GM18868 (cell line): ENCODE results near the gene RFX4.
A peak's percentile ranks its signal among the peaks of the same experiment; 100 is the strongest.

ENCODE experiments used
- ATAC-seq: cut with Tn5 transposase; IDR thresholded peaks from one replicate; pipeline ENCODE4 v1.9.1; 2021; ENCODE audit warnings: mild to moderate bottlenecking, moderate library complexity; ENCODE audit not compliant: unreplicated experiment

RFX4 gene

DNA sequence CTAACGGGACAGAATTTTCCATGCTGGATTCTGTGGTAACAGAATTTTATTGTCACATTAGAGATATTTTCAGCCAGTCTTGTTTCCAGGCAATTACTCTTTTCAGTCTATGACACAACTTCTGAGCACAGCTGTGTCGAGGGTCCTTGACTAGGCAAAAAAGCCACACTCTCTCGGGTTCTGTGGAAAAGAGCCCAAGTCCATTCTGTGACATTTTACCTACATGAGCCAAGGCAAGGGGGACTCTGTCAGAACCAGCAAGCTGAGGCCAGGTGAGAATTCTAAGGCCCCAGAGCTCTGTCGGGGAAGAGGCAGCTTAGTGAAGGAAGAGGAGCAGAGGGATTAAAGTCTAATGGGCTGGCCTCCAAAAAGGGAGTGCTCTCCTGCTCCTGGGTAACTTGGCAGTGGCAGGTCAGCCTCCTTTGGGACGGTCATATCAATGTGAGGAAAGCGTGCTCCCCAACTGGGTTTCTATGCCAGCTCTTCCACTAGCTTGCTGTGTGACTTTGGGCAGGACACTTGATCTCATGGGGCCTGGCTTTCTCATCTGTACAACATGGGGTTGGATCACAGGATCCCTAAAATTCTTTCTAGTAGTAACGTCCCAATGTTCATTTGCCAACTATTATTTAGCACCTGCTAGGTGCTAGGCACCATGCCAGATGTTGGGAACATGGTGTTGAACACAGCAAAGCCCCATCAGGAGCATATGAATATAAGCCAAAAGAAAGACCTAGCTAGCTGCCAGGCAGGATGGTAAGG lies 175.7 kb downstream of the RFX4 start:
- no peak for ATAC-seq

DNA sequence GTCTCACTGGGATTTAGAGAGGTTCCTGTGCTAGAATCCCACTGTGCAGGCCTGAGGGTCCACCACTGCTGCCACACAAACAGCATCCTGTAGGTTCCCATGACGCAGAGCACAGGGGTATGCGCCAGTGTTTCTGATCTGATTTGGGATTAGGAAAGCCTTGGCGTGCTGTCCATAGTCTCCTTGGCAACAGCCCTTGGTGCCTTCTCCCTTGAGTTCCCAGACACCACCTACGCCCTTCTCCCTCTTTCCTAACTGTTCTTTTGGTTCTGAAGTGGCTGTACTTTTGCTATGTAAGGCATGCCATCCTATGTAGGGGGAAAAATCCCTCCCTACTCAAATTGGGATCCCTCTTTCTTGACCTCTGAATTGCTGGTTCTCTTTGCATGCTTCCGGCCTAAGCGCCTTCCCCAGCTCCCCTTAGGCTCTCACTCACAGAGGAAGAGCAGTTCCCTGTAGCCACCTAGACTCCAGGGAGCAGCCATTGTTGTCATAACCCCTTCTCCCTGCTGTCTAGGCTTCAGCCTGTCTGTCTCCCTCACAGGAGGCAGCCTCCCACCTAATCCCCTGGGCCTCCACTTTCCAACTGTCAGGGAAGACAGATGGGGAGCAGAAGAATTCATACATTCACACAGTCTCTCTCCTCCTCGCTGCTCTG lies 176.9 kb downstream of the RFX4 start:
- ATAC-seq: peak; percentile 23

DNA sequence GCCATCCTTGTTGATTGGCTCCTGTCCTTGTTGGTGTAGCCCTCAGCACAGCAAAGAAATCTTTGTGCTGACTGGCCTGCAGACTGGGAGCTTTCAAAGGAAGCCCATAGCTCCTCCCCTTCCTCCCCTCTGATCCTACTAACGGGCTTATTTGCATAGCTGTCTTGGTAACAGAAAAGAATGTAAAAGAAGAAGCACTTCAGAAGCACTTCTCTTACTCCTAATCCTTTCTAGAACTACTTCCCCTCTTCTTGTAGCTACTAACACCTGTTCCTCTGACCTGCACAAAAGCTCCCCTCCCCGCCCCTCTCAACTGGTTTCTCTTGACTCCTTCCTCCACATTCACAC lies 177.4 kb downstream of the RFX4 start:
- ATAC-seq: peak; percentile 98

DNA sequence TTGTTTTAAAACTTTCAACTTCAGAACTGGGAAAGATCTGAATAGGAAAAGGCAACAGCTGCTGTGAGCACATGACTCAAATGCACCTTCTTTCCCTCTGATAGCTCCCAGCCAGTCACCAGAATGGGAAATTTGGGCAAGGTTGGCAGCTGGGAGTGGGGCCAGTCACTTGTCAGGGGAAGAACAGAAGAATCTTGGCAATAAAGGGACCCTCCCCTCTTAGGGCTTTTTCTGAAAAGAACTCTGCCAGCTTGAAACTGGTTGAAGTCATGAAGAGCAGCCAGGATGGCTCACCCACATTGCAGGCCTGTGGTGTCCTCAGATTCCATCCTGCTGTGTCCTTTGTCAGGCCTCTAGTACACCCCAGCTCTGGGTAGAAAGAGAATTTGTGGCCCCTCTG lies 181.4 kb downstream of the RFX4 start:
- ATAC-seq: no peak

DNA sequence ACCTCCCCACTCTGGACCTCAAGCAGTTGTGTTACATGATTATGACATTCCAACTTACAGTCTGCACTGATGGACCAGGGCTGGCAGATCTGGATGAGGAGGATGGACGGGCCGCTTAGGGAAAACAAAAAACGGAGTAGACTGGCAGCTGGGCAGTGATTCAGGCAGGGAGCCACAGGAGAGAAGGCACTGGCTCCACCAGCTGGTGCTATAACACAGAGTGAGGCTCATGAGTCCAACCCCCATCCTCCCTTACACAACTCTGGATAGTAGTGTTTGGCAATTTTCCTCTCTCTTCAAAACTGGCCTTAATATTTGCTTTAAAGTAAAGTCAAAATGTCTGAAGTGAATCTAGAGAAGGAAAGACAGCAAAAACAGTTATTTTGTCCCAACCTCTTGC lies 181.9 kb downstream of the RFX4 start:
- no peak for ATAC-seq

DNA sequence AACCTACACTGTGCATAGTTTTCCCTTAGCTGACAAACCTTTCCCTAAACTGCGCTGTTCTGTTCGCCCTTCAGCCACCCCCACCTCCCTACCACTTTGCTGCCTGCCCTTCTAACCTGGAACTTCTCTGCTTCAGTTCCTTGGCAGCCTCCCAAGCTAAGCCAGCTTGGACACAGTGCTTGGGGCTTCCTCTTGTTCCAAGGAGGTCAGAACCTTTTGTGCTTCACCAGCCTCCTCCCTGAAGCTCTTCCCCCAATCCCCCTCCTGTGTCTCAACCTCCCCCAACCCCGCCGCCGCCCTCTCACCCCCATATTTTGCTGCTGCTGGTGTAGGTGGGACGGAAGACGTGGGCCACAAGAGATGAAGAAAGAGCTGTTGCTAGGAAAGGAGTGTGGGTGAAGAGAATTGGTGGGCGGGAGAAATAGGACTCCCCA lies 183.6 kb downstream of the RFX4 start:
- ATAC-seq: no peak

DNA sequence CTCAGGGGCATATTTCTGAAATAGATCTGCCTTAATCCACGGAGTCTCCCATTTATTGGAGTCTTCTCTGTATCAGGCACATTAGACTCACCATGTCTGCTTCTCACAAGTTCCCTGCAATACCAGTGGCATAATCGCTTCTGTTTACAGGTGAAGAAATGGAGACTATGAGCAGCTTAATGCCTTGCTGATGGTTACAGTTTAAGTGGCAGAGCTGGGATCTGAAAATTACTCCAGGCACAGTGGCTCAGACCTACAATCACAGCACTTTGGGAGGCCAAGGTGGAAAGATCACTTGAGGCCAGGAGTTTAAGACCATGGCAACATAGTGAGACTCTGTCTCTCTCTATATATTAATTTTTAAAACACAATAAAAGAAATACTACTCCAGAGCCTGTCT lies 184.4 kb downstream of the RFX4 start:
- ATAC-seq: no peak

DNA sequence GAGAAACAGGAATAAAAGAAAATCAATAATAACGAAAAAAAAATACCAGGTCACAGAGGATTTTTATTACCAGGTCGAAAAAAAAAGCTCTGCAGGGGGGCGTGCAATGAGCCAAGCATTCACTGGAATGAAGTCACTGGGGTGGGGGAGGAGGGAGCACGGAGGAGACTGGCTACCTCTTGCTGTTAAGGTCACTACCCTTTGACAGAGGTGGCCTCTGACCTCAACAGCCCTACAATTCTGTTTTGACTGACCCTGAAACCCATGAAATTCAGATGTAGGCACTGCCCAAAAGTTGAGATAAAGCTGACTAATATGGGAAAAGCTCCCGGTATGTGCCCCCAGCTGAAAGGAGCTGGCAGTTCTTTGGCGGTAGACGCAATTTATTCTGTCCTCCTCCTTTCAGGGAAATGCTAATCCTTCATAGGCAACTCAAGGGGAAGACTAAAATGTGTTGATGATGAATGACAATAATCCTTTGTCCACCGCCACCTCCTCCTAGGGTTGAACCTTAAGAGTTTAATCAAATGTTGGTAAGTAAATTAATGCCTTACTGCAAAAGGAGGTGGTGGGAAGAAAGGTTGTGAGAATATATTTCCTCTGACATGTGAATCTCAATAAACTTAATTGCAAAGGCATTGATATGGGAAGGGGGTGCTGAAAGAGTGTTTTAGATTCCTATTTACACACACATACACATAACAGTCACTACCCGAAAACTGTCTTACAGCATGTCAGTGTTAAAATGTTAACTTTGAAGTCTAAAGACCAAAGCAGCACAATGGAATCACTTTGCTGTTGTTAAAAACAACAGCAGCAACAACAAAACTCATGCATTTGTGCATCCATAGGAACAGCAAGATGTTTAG lies 185.4 kb downstream of the RFX4 start:
- no peak for ATAC-seq

DNA sequence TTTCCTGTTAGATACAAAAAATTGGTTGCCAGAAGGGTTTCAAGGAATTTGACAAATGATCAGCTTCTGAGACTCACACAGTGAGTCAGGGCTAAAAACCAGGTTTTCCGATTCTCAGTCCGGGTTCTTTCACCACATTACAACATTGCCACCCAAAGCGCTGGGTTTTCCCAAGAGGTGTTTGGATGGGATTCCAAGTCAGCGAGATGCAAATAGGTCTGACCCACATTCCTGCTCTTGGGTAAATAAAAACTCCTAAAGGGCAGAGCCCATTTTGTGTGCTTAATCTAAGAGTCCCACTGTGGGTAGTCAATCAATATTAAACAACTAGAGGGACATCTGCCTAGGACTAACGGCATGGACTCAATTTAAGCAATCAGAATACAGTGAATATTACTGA lies 186.3 kb downstream of the RFX4 start:
- ATAC-seq: no peak

DNA sequence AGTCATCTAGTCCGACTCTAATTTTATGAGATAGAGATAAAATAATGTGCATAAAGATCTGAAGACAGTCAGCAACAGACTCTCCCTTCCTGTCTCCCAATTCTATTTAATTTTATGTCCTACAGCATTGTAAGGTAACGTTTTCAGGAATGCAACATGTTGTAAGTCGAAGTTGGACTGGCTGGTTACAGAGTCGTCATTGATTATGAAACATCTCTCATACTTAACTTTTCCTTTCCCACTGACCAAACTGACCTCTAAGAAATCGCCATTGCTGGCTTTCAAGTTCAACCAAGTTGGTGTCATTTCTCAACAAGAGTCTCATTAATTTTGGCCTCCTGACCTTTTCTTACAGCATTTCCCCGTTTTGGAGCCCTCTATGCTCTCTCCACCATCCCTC lies 186.7 kb downstream of the RFX4 start:
- ATAC-seq: no peak

DNA sequence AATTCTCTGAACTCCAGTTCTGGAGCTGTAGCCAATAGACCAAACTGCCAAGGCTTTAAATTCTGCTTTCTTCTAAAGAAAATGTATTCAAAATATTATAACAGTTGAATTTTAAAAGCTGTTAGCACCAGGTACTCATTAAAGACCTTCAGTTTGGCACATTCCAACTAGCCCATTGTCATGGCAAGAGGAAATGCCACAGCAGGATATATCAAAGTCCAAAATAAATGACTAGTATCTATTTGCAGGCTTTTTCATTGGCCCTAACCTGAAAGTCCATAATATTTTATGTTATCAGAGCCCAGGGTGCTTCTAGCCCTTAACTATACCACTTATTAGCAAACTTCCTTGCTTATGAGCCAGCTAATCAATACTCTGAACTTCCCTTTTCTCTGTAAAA lies 188.6 kb downstream of the RFX4 start:
- ATAC-seq: no peak

DNA sequence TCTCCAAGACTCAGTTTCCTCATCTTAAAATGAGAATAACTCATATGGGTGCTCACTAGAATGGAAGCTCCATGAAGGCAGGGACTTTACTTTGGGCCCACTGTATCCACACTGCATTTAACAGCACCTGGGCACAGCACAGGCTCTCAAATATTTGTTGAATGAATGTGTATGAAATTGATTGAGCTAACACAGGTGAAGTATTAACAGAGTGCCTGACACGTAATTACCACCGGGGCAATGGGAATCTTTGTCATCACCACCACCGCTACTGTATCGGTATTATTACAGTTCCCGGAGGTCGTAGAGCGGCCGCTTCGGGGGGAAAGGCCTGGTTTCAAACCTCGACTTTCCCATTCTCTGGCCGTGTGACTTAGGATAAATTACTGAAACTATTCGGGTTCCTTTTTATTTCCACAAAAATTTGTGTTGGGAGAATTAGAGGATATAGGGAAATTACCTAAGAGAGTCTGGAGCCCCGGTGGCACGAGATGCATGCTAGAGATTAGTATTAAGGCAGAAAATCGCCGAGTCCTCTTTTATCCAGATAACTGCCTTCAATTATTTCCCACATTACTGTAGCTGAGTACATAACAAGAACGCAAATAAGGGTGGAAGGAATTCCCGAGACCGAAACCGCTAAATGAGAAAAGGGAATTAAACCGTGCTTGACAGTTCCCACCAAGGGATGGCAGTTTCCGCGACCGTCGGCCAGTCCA lies 190.6 kb downstream of the RFX4 start:
- ATAC-seq: no peak

DNA sequence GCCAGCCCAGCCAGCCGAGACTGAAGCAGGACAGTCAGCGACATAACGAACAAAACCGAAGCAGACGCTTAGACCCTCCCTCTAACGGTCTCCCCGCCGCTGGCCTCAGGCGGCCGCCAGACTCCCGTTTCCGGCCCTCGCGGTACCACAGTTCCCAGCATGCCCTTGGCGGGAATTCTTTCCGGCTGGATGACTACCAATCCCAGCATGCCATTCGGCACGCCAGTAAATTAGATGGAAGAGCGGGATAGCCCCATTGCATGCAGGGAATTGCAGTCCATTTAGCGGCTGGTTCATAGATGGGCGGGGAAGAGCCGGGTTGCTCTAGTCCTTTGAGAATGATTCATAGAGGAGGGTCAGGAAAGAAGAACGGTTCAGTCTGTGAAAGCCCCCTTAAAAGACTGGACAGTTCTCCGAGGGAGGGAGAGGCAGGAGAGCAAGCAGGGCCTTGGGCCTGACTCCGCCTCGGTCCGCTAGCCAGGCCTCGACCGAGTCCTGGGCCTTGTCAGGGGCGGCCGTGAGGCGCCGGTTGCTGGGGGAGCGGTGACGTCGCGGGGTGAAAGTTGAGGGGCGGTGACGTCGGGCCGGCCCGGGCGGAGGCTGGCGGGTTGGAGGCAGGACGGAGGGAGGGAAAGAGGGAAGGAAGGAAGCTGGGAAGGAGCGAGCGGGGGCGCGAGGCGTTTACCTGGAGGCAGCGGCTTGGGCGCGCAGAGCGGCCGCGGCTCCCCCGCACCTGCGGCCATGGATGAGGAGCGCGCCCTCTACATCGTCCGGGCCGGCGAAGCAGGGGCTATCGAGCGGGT lies 191.4 kb downstream of the RFX4 start, which contains the start of gene RIC8B:
TSS of gene RIC8B (plus strand) at position 678 of the 803 bp plus-strand sequence. CDS start at position 742, 64 bp downstream.
- ATAC-seq: peak; percentile 86

DNA sequence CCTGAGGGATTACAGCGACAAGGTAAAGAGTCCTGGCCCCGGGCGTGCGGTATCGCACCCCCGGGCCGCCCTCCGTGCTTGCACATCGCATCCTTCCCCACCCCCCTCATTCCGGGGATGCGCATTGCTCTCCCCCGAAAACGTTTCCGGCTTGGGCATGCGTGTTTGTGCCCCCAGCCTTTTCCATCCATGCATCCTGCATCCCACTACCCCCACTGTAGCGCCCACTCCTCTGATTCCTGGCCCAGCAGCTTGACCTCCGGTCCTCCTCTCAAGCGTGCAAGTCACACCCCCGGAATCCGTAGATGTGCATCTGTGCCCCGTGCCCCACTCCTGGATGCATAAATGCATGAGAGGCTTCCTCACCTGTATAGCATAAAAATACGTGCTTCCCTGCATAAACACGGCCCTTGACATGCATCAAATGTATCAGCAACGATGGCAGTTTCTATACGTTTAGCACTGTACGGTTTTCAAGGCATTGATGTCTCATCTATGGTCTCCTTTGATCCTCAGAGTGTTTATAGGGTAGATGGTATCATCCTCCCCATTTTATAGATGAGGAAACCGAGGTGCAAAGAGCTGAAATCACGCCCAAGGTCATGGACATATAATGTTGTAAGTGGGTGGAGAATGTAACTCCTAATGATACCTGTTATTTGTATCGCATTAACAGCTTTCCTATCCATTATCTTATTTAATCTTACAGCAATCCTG lies 192.2 kb downstream of the RFX4 start:
- peak; percentile 28 for ATAC-seq

DNA sequence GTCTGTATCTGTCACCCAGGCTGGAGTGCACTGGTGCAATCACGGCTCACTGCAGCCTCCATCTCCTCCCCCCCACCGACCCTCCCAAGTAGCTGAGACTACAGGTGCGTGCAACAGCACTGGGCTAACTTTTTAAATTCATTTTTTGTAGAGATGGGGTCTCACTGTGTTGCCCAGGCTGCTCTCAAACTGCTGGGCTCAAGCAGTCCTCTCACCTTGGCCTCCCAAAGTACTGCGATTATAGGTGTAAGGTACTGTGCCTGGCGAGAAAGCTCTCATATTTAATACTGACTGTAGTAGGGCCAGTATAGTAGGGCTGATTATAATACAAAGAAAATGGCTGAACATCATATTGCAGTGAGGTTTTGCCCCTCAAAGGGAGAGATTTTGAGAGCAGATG lies 194.1 kb downstream of the RFX4 start:
- ATAC-seq: no peak

DNA sequence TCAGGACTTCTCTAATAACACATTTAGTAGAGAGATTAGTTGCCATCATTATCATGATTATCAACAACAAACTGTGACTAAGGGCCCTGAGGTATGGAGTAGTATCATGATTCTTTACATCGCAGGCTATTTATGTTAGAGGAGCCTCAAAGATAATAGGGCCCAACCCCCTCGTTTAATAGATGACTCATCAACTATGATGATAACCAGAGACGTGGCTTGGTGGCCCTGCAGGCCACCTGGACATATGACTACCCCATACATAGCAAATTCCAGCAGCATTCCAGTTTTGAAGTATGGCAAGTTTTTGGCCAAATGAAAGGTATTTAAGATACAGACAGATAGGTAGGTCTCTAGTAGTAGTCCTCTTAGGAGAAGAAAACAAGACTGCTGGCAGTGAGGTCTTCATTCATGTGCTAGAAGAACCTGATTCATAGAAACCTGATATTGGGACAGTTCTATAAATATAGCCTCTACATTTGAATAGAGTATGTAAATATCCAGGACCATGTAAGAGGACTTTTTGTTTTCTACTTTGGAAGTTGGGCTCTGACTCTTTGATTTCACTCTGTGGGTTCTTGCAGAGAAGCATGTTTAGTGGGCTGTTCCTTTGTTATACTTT lies 197.3 kb downstream of the RFX4 start:
- no peak for ATAC-seq

DNA sequence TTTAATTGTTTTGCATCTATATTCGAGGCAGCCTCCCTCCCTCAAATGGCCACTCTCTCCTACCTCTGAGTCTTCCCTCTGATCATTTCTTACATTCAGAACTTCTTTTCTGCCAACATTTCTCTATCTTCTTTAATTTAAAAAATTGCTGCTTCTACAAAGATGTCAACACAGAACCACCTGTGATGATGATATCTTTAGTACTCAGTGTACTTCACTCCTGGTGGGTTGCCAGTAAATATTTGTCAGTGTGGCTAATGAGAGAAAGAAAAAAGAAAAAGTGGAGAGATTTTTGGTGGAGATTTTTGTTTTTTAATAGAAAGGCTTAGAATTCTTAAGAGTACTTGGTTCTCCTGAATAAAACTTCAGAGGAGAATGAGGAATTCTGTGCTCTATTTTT lies 199.8 kb downstream of the RFX4 start:
- no peak for ATAC-seq

DNA sequence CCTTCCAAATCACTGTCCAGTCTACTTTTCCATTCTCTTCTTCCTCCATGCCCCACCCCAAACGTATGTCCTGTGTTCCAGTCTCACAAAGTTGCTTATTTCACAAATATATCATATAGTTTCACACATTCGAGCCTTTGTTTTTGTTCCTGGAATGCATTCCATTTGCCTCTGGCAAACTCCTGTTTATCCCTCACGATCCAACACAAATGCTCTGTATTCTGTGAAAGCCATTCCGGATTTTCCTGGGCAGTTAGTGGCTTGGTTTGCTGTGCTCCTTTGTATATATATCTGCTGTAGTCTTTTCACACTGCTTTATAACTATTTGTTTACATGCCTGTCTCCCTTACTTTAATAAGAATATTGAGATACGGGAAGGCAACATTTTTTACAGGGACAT lies 200.7 kb downstream of the RFX4 start:
- ATAC-seq: no peak

DNA sequence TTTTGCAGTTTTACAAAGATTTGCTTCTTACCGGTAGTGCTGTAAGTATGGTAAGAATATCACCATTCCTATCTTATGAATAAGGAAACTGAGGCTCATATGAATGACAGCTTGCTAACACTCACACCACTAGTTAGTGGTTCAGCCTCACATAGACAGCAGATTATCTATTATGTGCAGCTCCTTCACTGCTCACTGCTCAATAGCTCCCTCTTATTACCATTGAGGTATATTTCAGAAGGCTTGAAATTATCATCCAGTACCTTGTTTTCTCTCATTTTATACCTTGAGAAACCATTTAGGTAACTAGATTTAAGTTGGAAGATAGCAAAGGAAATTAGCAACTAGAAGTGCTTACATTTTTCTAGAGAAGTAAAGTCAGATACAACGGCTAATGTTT lies 207.2 kb downstream of the RFX4 start:
- ATAC-seq: no peak
